SU-DHL-6 (cell line): Measurements from ENCODE around the gene GALNT9.

Experiments used
- CTCF ChIP-seq: fragments of 200-600 bp; sonication (generic); IDR thresholded peaks from one replicate; pipeline ENCODE4 v1.5.1; 2017; ENCODE audit warnings: antibody characterized with exemption, mild to moderate bottlenecking, low read length, moderate library complexity; ENCODE audit not compliant: insufficient read depth, poor library complexity, severe bottlenecking
- EZH2phosphoT487 ChIP-seq: fragments of 200-600 bp; sonication (generic), shearing (Covaris generic); conservative IDR thresholded peaks from 2 replicates; pipeline ENCODE4 v1.6.1; 2018; ENCODE audit warnings: mild to moderate bottlenecking, antibody characterized with exemption, low read length, moderate library complexity, mixed read lengths

DNA sequence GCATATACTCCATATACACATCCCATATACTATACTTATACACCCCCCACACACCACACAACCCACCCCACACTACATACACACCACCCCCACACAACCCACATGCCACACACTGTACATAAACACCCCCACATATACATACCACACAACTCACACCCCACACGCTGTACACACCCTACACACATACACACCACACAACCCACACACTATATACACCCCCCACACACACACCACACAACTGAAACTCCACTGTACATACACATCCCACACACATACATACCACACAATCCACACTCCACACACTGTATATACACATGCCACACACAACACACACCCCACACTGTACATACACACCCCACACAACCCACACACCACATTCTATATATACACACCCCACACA lies 104.2 kb downstream of the GALNT9 start:
- TF ChIP-seq CTCF, result no peak
- TF ChIP-seq EZH2phosphoT487, result no peak
